ENCODE results near the gene MPP7. TPM values are rescaled to one million over a fixed set of nuclear protein-coding genes. Genes with fewer than 3 reads are reported as not detected.
"Not testable (repeated sequence)": the region's sequence is repeated elsewhere in the genome, so short reads cannot be mapped to it uniquely, and the experiment has no call there.

The MPP7 gene
- polyA plus RNA-seq, 1 donor from 2014 or later = 6.1 TPM

DNA sequence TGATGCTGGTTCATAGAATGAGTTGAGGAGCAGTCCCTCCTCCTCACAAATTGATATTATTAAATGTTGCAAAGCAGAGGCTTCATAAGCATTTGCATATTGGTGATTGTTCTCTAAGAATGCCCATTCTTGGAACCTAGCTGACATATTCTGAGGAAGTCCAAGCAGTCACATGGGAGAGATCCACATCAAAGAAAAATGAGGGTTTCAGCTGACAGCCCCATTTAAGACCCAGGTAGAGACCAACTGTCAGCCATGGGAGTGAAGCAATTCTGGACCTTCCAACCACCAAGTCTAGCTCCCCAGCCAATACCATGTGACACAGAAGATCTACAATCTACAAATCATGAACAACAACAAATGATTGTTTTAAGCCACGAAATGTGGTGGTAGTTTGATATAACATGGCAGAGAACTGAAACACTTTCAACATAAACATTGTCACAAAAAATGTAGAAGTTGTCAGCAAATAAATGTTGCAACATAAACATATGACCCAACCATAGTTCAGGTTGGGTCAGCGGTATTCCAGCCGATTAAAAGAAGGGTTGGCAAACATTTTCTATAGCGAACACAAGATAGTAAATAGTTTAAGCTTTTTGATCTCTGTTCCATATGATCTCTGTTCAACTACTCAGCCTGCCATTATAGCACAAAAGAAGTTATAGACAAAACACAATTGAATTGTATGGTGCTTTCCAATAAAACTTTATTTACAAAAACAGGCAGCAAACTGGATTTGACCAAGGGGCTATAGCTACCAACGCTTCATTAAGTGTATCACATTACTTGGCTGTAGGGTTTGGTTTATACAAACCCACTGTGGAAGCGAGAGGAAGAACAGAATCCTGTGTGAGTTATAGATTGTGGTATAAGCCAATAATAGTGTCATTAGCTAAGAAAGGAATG is 41.4 kb upstream of the MPP7 start:
- no peaks in the 10 kb centered on the region for H3K27me3 ChIP-seq (ENCODE audit: insufficient read depth, low read depth, low read length)
- no peaks in the 10 kb centered on the region for H3K9me3 ChIP-seq (ENCODE audit: low read length)
- H3K27ac ChIP-seq (ENCODE audit: low read length) = no peak overlapping the region
- H2AFZ ChIP-seq (ENCODE audit: low read depth, low read length) = no peak overlapping the region
- no peak overlapping the region for H3K4me2 ChIP-seq (ENCODE audit: low read length)
- H3K79me2 ChIP-seq (replicated peaks; ENCODE audit: insufficient read depth, low read length) = no peaks in the 10 kb centered on the region
- H3K9me2 ChIP-seq (ENCODE audit: insufficient read depth, low read length) = no peaks in the 10 kb centered on the region
- no peak overlapping the region for H3K9ac ChIP-seq (ENCODE audit: low read length)
- no peaks in the 10 kb centered on the region for H3K36me3 ChIP-seq (ENCODE audit: insufficient read depth, low read length)
- no peak overlapping the region for H3K4me3 ChIP-seq (ENCODE audit: low read length)
- no peaks in the 10 kb centered on the region for H4K20me1 ChIP-seq (ENCODE audit: insufficient read depth)
- H3F3A ChIP-seq (ENCODE audit: insufficient read depth, low read length, poor library complexity, severe bottlenecking) = no peaks in the 10 kb centered on the region
- TF ChIP-seq MXI1 (conservative IDR thresholded peaks at IDR 0.05; ENCODE audit: poor library complexity, severe bottlenecking) = no peak
- TF ChIP-seq EP300 (conservative IDR thresholded peaks at IDR 0.05; ENCODE audit: poor library complexity, severe bottlenecking) = no peak
- TF ChIP-seq, protein P1, sequence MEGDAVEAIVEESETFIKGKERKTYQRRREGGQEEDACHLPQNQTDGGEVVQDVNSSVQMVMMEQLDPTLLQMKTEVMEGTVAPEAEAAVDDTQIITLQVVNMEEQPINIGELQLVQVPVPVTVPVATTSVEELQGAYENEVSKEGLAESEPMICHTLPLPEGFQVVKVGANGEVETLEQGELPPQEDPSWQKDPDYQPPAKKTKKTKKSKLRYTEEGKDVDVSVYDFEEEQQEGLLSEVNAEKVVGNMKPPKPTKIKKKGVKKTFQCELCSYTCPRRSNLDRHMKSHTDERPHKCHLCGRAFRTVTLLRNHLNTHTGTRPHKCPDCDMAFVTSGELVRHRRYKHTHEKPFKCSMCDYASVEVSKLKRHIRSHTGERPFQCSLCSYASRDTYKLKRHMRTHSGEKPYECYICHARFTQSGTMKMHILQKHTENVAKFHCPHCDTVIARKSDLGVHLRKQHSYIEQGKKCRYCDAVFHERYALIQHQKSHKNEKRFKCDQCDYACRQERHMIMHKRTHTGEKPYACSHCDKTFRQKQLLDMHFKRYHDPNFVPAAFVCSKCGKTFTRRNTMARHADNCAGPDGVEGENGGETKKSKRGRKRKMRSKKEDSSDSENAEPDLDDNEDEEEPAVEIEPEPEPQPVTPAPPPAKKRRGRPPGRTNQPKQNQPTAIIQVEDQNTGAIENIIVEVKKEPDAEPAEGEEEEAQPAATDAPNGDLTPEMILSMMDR (IDR thresholded peaks at IDR 0.05; ENCODE audit: poor library complexity, severe bottlenecking) = no peak
- TF ChIP-seq, protein P2, sequence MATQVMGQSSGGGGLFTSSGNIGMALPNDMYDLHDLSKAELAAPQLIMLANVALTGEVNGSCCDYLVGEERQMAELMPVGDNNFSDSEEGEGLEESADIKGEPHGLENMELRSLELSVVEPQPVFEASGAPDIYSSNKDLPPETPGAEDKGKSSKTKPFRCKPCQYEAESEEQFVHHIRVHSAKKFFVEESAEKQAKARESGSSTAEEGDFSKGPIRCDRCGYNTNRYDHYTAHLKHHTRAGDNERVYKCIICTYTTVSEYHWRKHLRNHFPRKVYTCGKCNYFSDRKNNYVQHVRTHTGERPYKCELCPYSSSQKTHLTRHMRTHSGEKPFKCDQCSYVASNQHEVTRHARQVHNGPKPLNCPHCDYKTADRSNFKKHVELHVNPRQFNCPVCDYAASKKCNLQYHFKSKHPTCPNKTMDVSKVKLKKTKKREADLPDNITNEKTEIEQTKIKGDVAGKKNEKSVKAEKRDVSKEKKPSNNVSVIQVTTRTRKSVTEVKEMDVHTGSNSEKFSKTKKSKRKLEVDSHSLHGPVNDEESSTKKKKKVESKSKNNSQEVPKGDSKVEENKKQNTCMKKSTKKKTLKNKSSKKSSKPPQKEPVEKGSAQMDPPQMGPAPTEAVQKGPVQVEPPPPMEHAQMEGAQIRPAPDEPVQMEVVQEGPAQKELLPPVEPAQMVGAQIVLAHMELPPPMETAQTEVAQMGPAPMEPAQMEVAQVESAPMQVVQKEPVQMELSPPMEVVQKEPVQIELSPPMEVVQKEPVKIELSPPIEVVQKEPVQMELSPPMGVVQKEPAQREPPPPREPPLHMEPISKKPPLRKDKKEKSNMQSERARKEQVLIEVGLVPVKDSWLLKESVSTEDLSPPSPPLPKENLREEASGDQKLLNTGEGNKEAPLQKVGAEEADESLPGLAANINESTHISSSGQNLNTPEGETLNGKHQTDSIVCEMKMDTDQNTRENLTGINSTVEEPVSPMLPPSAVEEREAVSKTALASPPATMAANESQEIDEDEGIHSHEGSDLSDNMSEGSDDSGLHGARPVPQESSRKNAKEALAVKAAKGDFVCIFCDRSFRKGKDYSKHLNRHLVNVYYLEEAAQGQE (IDR thresholded peaks at IDR 0.05; ENCODE audit: borderline replicate concordance) = no peak
- TF ChIP-seq TAF1 (IDR thresholded peaks at IDR 0.05; ENCODE audit: low read depth) = no peak
- TF ChIP-seq RAD21 (conservative IDR thresholded peaks at IDR 0.05) = no peak
- no peak for TF ChIP-seq POLR2AphosphoS5 (IDR thresholded peaks at IDR 0.05)
- no peak for TF ChIP-seq SMC3 (conservative IDR thresholded peaks at IDR 0.05; ENCODE audit: poor library complexity)
- no peak for TF ChIP-seq EZH2 (IDR thresholded peaks at IDR 0.05; ENCODE audit: borderline replicate concordance, insufficient read depth, low read length, poor library complexity, severe bottlenecking)

DNA sequence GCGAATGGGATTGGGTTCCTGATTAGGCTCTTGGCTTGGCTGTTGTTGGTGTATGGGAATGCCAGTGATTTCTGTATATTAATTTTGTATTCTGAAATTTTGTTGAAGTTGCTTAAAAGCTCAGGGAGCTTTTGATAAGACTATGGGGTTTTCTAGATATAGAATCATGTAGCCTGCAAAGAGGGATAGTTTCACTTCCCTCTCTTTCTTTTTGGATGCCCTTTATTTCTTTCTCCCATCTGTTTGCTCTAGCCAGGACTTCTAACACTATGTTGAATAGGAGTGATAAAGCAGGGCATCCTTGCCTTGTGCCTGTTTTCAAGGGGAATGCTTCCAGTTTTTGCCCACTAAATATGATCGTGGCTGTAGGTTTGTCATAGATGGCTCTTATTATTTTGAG is 40.4 kb upstream of the MPP7 start:
- Histone ChIP-seq H3K4me3 (ENCODE audit: low read length) (no peak overlapping the region), H3K9me2 (ENCODE audit: insufficient read depth, low read length) (no peaks in the 10 kb centered on the region), H3K9me3 (ENCODE audit: low read length) (no peaks in the 10 kb centered on the region), H3F3A (ENCODE audit: insufficient read depth, low read length, poor library complexity, severe bottlenecking) (no peaks in the 10 kb centered on the region), H3K79me2 (replicated peaks; ENCODE audit: insufficient read depth, low read length) (no peaks in the 10 kb centered on the region), H3K9ac (ENCODE audit: low read length) (no peak overlapping the region), H2AFZ (ENCODE audit: low read depth, low read length) (no peak overlapping the region), H3K27me3 (ENCODE audit: insufficient read depth, low read depth, low read length) (no peaks in the 10 kb centered on the region), H3K4me2 (ENCODE audit: low read length) (no peak overlapping the region), H4K20me1 (ENCODE audit: insufficient read depth) (no peaks in the 10 kb centered on the region), H3K27ac (ENCODE audit: low read length) (no peak overlapping the region), H3K36me3 (ENCODE audit: insufficient read depth, low read length) (no peaks in the 10 kb centered on the region)
- TF ChIP-seq, protein P1 (IDR thresholded peaks at IDR 0.05; ENCODE audit: poor library complexity, severe bottlenecking) = no peak
- TF ChIP-seq EZH2 (IDR thresholded peaks at IDR 0.05; ENCODE audit: borderline replicate concordance, insufficient read depth, low read length, poor library complexity, severe bottlenecking) = no peak
- no peak for TF ChIP-seq RAD21 (conservative IDR thresholded peaks at IDR 0.05)
- TF ChIP-seq, protein P2 (IDR thresholded peaks at IDR 0.05; ENCODE audit: borderline replicate concordance) = no peak

DNA sequence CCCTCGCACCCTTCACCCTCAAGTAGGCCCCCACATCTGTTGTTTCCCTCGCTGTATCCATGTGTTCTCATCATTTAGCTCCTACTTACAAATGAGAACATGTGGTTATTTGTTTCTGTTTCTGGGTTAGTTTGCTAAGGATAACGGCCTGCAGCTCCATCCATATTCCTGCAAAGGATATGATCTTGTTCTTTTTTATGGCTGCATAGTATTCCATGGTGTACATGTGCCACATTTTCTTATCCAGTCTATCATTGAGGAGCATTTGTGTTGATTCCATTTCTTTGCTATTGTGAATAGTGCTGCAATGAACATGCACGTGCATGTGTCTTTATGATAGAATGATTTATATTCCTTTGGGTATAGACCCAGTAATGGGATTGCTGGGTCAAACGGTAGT is 38.8 kb upstream of the MPP7 start:
- H3F3A ChIP-seq (ENCODE audit: insufficient read depth, low read length, poor library complexity, severe bottlenecking); H3K79me2 ChIP-seq (replicated peaks; ENCODE audit: insufficient read depth, low read length); H3K27ac ChIP-seq (ENCODE audit: low read length); H3K4me2 ChIP-seq (ENCODE audit: low read length); H3K36me3 ChIP-seq (ENCODE audit: insufficient read depth, low read length); H3K9me3 ChIP-seq (ENCODE audit: low read length); H3K4me3 ChIP-seq (ENCODE audit: low read length); H3K9ac ChIP-seq (ENCODE audit: low read length); H3K9me2 ChIP-seq (ENCODE audit: insufficient read depth, low read length); H4K20me1 ChIP-seq (ENCODE audit: insufficient read depth); H2AFZ ChIP-seq (ENCODE audit: low read depth, low read length); H3K27me3 ChIP-seq (ENCODE audit: insufficient read depth, low read depth, low read length): not testable (repeated sequence)
